Activated CD8-positive, alpha-beta T cell treated with anti-CD3 and anti-CD28 coated beads for 36 hours (primary cell): ENCODE measurements around the gene MACROH2A1. TPM values are rescaled to one million over a fixed set of nuclear protein-coding genes. Genes with fewer than 3 reads are reported as not detected.
A peak's percentile ranks its signal among the peaks of the same experiment; 100 is the strongest.

Source experiments
- ATAC-seq: fragments of 200-7000 bp; cut with Tn5 transposase; one replicate; pipeline ENCODE4 v1.10.0; 2021; ENCODE audit warnings: mild to moderate bottlenecking, moderate library complexity
- CTCF ChIA-PET: fragments of 350-600 bp; sonication (Branson Sonifier 250); formaldehyde crosslinking; loops from one replicate; lab custom pipeline; 2021; ENCODE audit warnings: antibody characterized with exemption; lab: Charles Lee
- POLR2A ChIA-PET: fragments of 350-600 bp; sonication (Branson Sonifier 250); formaldehyde crosslinking; loops from one replicate; lab custom pipeline; 2021; ENCODE audit warnings: antibody characterized with exemption; lab: Charles Lee
- DNase-seq: peaks from one replicate; pipeline ENCODE4 v3.0.0-alpha.2; 2020
- H3K27ac Mint-ChIP-seq: one replicate; pipeline ENCODE4 v1.8.0; 2021; ENCODE audit warnings: mild to moderate bottlenecking, mixed read lengths
- H3K27me3 Mint-ChIP-seq: one replicate; pipeline ENCODE4 v1.8.0; 2021; ENCODE audit warnings: mixed read lengths
- H3K36me3 Mint-ChIP-seq: one replicate; pipeline ENCODE4 v1.8.0; 2021; ENCODE audit warnings: low read depth, mixed read lengths
- H3K4me1 Mint-ChIP-seq: one replicate; pipeline ENCODE4 v1.8.0; 2021; ENCODE audit warnings: low read depth, mixed read lengths
- H3K4me3 Mint-ChIP-seq: one replicate; pipeline ENCODE4 v1.8.0; 2021; ENCODE audit warnings: mild to moderate bottlenecking, moderate library complexity, mixed read lengths
- H3K9me3 Mint-ChIP-seq: one replicate; pipeline ENCODE4 v1.8.0; 2021; ENCODE audit warnings: mixed read lengths
- intact Hi-C: fragments of 100-400 bp; cut with micrococcal nuclease; formaldehyde crosslinking; loops from one replicate; pipeline ENCODE4 v1.10.0; 2022
- total RNA-seq, 2 experiments: library from RNA; stranded (reverse); gene quantifications; one replicate each; pipeline ENCODE4 v1.2.3, GENCODE V29; 2021
- TF ChIP-seq, protein P1 (sequence below): fragments of 200-600 bp; IDR thresholded peaks from one replicate; pipeline ENCODE4 v1.8.0; 2022; ENCODE audit warnings: antibody characterized with exemption, mild to moderate bottlenecking

The MACROH2A1 gene
- total RNA-seq, 2 experiments from 2014 or later, result 170 to 179 TPM

DNA sequence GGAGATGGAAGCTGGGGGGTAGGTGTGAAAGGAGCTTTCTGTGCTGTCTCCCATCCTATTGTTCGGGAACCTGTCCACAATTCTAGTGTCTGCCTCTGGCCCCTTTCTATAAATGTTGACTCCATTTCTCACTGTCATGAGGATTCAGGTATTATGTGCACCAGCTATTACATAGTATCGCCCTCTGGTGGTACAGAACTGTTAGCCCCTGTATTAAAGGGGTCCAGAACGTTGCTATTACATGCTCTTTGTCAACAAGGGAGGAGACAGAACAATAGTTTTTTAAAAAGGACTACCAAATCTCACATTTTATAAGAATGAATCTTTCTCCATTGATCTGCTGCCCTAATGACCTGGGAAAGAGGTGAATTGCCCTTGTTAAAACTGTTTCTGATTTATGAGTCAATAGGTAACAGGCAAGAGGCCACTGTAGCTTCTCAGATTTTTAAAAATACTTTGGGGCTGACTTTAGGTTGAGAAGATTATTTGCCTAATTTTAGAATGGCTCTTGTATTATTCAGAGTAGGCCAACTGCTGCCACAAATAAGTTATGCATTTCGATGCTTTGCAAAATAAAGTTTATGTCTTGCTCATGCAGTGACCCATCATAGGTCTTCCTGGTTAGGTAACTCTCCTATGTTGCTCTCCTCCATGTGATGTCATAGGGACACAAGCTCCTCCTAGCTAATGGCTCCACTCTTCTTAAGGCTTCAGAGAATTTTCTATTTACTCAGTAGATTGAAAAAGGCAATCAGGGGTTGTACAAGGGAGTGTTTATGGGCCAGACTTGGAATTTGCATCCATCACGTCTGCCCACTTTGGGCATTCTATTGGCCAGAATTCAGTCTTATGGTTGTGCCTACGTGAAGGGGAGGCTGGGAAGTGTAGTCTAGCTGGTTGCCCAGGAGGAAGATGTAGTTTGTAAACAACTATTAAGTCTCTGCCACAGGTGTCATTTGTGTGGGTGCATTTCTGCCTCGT lies 27.4 kb upstream of the MACROH2A1 start:
- H3K4me1 Mint-ChIP-seq, result peaks cover 4% of the 10 kb centered on the region
- ChIA-PET POLR2A (no interaction called here), CTCF (interaction anchor here (0.6 to 2.5 kb wide), 31 partner anchors 10 to 225 kb away, joined by 3 to 15 read pairs (median 4); partner anchors contain the start of gene MACROH2A1)
- no peaks in the 10 kb centered on the region for H3K36me3 Mint-ChIP-seq
- DNase-seq (peak; percentile 51), ATAC-seq (peak; percentile 97)
- TF ChIP-seq, protein P1, sequence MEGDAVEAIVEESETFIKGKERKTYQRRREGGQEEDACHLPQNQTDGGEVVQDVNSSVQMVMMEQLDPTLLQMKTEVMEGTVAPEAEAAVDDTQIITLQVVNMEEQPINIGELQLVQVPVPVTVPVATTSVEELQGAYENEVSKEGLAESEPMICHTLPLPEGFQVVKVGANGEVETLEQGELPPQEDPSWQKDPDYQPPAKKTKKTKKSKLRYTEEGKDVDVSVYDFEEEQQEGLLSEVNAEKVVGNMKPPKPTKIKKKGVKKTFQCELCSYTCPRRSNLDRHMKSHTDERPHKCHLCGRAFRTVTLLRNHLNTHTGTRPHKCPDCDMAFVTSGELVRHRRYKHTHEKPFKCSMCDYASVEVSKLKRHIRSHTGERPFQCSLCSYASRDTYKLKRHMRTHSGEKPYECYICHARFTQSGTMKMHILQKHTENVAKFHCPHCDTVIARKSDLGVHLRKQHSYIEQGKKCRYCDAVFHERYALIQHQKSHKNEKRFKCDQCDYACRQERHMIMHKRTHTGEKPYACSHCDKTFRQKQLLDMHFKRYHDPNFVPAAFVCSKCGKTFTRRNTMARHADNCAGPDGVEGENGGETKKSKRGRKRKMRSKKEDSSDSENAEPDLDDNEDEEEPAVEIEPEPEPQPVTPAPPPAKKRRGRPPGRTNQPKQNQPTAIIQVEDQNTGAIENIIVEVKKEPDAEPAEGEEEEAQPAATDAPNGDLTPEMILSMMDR, result peak; percentile 77
- H3K27me3 Mint-ChIP-seq, result peaks cover 12% of the 10 kb centered on the region
- H3K4me3 Mint-ChIP-seq, result no peak overlapping the region
- peaks cover 7% of the 10 kb centered on the region for H3K9me3 Mint-ChIP-seq
- no peak overlapping the region for H3K27ac Mint-ChIP-seq
- intact Hi-C loops, result no loop called here

DNA sequence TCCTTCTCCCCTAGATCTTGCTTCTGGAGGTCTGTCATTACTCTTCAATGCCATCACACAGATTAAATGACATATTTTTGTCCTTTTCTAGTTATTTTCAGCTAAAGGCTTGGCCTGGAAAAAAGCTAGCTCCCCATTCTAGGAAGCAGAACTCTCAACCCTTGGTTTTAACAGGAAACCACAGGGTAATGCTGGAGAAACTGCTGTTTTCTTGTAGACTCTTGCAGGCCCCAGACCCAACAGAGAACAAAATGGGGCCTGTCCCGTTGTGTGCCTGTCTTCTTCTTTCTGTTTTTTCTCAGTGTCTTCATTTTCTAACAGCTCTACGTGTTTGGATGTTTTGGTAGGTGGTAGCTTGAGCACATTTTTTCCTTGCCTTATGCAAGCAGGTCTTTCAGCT lies 26.6 kb upstream of the MACROH2A1 start:
- CTCF ChIA-PET, result interaction anchor here (0.6 to 2.5 kb wide), 31 partner anchors 9 to 509 kb away, joined by 3 to 15 read pairs (median 4); partner anchors contain the start of gene MACROH2A1
- TF ChIP-seq, protein P1, result no peak
- ATAC-seq, result no peak
- H3K27me3 Mint-ChIP-seq, result peaks cover 15% of the 10 kb centered on the region
- intact Hi-C loops, result no loop called here
- POLR2A ChIA-PET, result no interaction called here
- H3K4me3 Mint-ChIP-seq, result no peak overlapping the region
- DNase-seq, result no peak
- H3K9me3 Mint-ChIP-seq, result peaks cover 7% of the 10 kb centered on the region
- no peaks in the 10 kb centered on the region for H3K36me3 Mint-ChIP-seq
- peaks cover 4% of the 10 kb centered on the region for H3K4me1 Mint-ChIP-seq
- no peak overlapping the region for H3K27ac Mint-ChIP-seq

DNA sequence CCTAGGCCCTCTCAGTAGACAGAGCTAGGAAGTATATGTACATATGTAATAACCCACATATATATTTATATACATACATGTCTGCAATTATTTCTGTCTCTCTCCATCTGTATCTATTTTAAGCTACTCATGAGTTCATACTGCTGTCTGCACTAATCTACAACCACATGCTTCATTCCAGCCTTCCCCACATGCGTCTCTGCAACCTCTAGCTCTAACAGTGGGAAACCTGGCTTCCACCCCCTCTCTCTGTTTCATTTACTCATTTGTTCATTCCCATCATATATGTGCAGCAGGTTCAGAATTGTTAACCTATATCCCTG lies 24.8 kb upstream of the MACROH2A1 start:
- Mint-ChIP-seq H3K9me3 (peaks cover 9% of the 10 kb centered on the region), H3K27ac (no peak overlapping the region)
- POLR2A ChIA-PET, result interaction anchor here (1.5 kb wide), 1 partner anchor 24 kb away, joined by 7 read pairs; the partner anchor contains the start of gene MACROH2A1

DNA sequence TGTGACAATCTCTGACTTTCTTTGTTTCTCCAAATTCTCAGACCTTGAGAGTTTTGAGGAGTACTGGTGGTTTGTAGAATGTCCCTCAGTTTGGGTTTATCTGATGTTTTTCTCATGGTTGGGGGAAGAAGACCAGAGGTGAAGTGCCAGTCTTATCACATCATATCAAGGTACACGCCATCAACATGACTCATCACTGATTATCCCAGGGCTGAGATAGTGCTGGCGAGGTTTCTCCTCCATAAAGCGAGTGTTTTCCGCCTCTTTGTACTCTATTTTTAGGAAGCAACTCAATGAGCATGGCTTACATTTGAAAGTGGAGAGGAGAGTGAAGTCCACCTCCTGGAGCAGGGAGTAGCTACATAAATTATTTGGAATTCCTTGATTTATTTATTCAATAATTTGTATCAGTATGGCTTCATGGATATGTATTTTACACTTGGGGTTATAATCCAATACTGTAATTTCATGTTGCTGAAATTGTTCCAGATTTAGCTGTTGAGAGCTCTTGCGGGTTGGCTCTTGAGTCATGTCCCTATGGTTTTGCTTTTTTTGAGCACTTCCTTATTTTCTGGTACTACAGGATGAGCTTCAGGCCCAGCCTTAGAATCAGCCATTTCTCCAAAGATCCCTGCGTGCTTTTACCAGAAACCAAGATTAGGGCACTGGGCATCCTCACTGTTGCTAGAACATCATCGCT lies 24.3 kb upstream of the MACROH2A1 start:
- peaks cover 23% of the 10 kb centered on the region for H3K27me3 Mint-ChIP-seq
- no peak overlapping the region for H3K4me3 Mint-ChIP-seq
- CTCF ChIA-PET, result interaction anchor here (0.7 to 1.4 kb wide), 3 partner anchors 16 to 128 kb away, joined by 3 to 6 read pairs (median 3); no protein-coding TSS in a partner anchor
- POLR2A ChIA-PET, result interaction anchor here (1.5 kb wide), 1 partner anchor 24 kb away, joined by 7 read pairs; the partner anchor contains the start of gene MACROH2A1
- TF ChIP-seq, protein P1, result no peak
- H3K9me3 Mint-ChIP-seq, result peaks cover 5% of the 10 kb centered on the region
- ATAC-seq (no peak), DNase-seq (no peak)
- intact Hi-C loops, result no loop called here
- no peaks in the 10 kb centered on the region for H3K36me3 Mint-ChIP-seq
- no peak overlapping the region for H3K27ac Mint-ChIP-seq
- peaks cover 4% of the 10 kb centered on the region for H3K4me1 Mint-ChIP-seq

More for the DNA sequence above, 24.8 kb upstream of the MACROH2A1 start:
- no peak overlapping the region for H3K4me3 Mint-ChIP-seq
- intact Hi-C loops, result no loop called here
- H3K36me3 Mint-ChIP-seq, result no peaks in the 10 kb centered on the region
- TF ChIP-seq, protein P1, result no peak
- H3K4me1 Mint-ChIP-seq, result peaks cover 4% of the 10 kb centered on the region
- DNase-seq (no peak), ATAC-seq (no peak)
- CTCF ChIA-PET, result interaction anchor here (0.7 to 1.4 kb wide), 4 partner anchors 12 to 128 kb away, joined by 3 to 6 read pairs (median 4); no protein-coding TSS in a partner anchor
- peaks cover 23% of the 10 kb centered on the region for H3K27me3 Mint-ChIP-seq
